Heart left ventricle (tissue), 13 donors: Measurements from ENCODE around the gene MYO16.

Source experiments
- CTCF ChIP-seq, 12 donors: fragments of 200-600 bp; sonication (generic) in 4 of 12; IDR thresholded peaks; one replicate each; pipeline versions ENCODE4 v1.5.0 to v1.8.0; 2018 to 2022; ENCODE audit warnings: antibody characterized with exemption in 12 of 12, mild to moderate bottlenecking in 5 of 12
- POLR2A ChIP-seq, 2 donors: fragments of 450-650 bp; IDR thresholded peaks; one replicate each; pipeline ENCODE4 v1.6.1; 2017; ENCODE audit warnings: antibody characterized with exemption in 2 of 2, mild to moderate bottlenecking in 2 of 2, moderate library complexity in 2 of 2
- donor health status: ischemic (EF 13 %, LVEDD 7.1; RV severe dilation, severe dysfunction).
- donor health status: DM: no; HTN: yes; CAD: no.
- donor health status: DM: no; HTN: no; CAD: no.
- donor health status: ischemic (EF 25% LVEDD 6.9; RV normal size, moderate dysfunction).
- donor health status: ischemic (EF 25% LVEDD 5.7; RV mildly dilated, moderate dysfunction).
- donor health status: ischemic (EF 35%, LVEDD 5.7; RV mildly dilated, moderate dysfunction).
- donor health status: nonischemic (EF 11% LVEDD 7.7; RV severe dilation, severe dysfunction).
- donor health status: DM: yes; HTN: yes; CAD: no.
- donor health status: PGD.
- donor health status: ischemic (EF 29% LVEDD 5.4; RV normal size, mild dysfunction).
- donor health status: nonischemic (EF 23%, LVEDD 6.1; RV moderate dilation, normal function).

GRCh38 chr13:108985166-108985565, 355.8 kb downstream of the MYO16 start:
- TF ChIP-seq CTCF (IDR thresholded peaks at IDR 0.05) (no peak), POLR2A (IDR thresholded peaks at IDR 0.05) (no peak)
